GM12878 (cell line): Measurements from ENCODE around the gene TLE7. TPM values are rescaled to one million over a fixed set of nuclear protein-coding genes. Genes with fewer than 3 reads are reported as not detected.

Source experiments
- ATAC-seq: fragments of 200-7000 bp; cut with Tn5 transposase; 3 replicates; pipeline ENCODE4 v1.9.1; 2020; ENCODE audit warnings: mild to moderate bottlenecking, moderate library complexity
- BruUV-seq: library from RNA; stranded (reverse); fragments of 400-500 nt; replicated peaks from 2 replicates; lab custom pipeline; 2021; lab: Mats Ljungman, UMichigan
- CTCF ChIA-PET: fragments of 300-600 bp; sonication (Branson Sonifier 250); formaldehyde crosslinking; extraction: SDS; loops from one replicate; lab custom pipeline; 2021; ENCODE audit warnings: inconsistent platforms; lab: Yijun Ruan, JAX
- POLR2A ChIA-PET: fragments of 350-600 bp; formaldehyde crosslinking; extraction: SDS; loops from one replicate; lab custom pipeline; 2021; ENCODE audit warnings: inconsistent platforms; lab: Charles Lee
- RAD21 ChIA-PET: fragments of 300-600 bp; sonication (Branson Sonifier 250); formaldehyde crosslinking; loops from one replicate; lab custom pipeline; 2023; ENCODE audit warnings: antibody characterized with exemption; ENCODE audit not compliant: unreplicated experiment; lab: Charles Lee
- SMC1A ChIA-PET: fragments of 300-600 bp; sonication (Branson Sonifier 250); formaldehyde crosslinking; loops from one replicate; lab custom pipeline; 2023; ENCODE audit not compliant: unreplicated experiment, uncharacterized antibody; lab: Charles Lee
- DNase-seq: peaks from one replicate; pipeline ENCODE4 v3.0.0-alpha.2; 2011; ENCODE audit warnings: low read depth, low spot score
- FAIRE-seq: peaks from 3 replicates; lab custom pipeline; 2011; peaks lifted over from hg19 to GRCh38; lab: Jason Lieb, UNC
- H2AFZ ChIP-seq: 2 replicates; pipeline ENCODE4 v1.6.0; 2011; ENCODE audit warnings: low read depth, low read length, control low read depth; ENCODE audit not compliant: control insufficient read depth
- H3K27ac ChIP-seq: 2 replicates; pipeline ENCODE4 v1.5.1; 2011; ENCODE audit warnings: control low read depth; ENCODE audit not compliant: control insufficient read depth, insufficient read depth
- H3K27me3 ChIP-seq, 2 experiments: replicated peaks in 1 of 2; 2 replicates each; pipeline versions ENCODE4 v1.6.0 to v1.6.1; 2011; ENCODE audit warnings: low read length in 1 of 2; ENCODE audit not compliant: control insufficient read depth in 2 of 2, insufficient read depth in 2 of 2
- H3K36me3 ChIP-seq, 2 experiments: 2 replicates each; pipeline ENCODE4 v1.5.1; 2011; ENCODE audit warnings: low read length in 1 of 2; ENCODE audit not compliant: control insufficient read depth in 2 of 2, insufficient read depth in 2 of 2
- H3K4me1 ChIP-seq: 2 replicates; pipeline ENCODE4 v1.6.1; 2011; ENCODE audit warnings: mild to moderate bottlenecking, low read length, moderate library complexity, mixed read lengths; ENCODE audit not compliant: control insufficient read depth, insufficient read depth
- H3K4me2 ChIP-seq: 2 replicates; pipeline ENCODE4 v1.6.0; 2011; ENCODE audit warnings: control low read depth; ENCODE audit not compliant: control insufficient read depth, insufficient read depth
- H3K4me3 ChIP-seq: fragments of 200-600 bp; sonication (generic); 2 replicates; pipeline ENCODE4 v1.5.1; 2016
- H3K79me2 ChIP-seq: 2 replicates; pipeline ENCODE4 v1.6.0; 2011; ENCODE audit warnings: low read length; ENCODE audit not compliant: control insufficient read depth, insufficient read depth
- H3K9ac ChIP-seq: 2 replicates; pipeline ENCODE4 v1.8.0; 2011; ENCODE audit warnings: low read length, control low read depth, mixed read lengths; ENCODE audit not compliant: control insufficient read depth, insufficient read depth
- H3K9me3 ChIP-seq: replicated peaks from 3 replicates; pipeline ENCODE4 v1.5.1; 2011; ENCODE audit warnings: mild to moderate bottlenecking, low read length; ENCODE audit not compliant: control insufficient read depth, insufficient read depth
- H4K20me1 ChIP-seq: 2 replicates; pipeline ENCODE4 v1.6.0; 2011; ENCODE audit not compliant: control insufficient read depth, insufficient read depth
- CEBPB ChIP-seq, 2 experiments: fragments of 150-350 bp in 1 of 2; IDR thresholded peaks; 2 replicates each; pipeline ENCODE4 v1.6.1; 2012 to 2014; ENCODE audit warnings: low read depth in 2 of 2, low read length in 2 of 2, borderline replicate concordance in 1 of 2, inconsistent platforms in 1 of 2
- HDAC6 ChIP-seq: fragments of 200-600 bp; sonication (generic); IDR thresholded peaks from one replicate; pipeline ENCODE4 v1.8.0; 2017; ENCODE audit warnings: antibody characterized with exemption; ENCODE audit not compliant: unreplicated experiment
- MAX ChIP-seq: IDR thresholded peaks from 2 replicates; pipeline ENCODE4 v1.6.1; 2012; ENCODE audit warnings: low read depth, low read length, improper control_type of control experiment
- POLR2AphosphoS5 ChIP-seq: IDR thresholded peaks from 2 replicates; pipeline ENCODE4 v1.6.1; 2011; ENCODE audit warnings: mild to moderate bottlenecking, low read length, inconsistent platforms
- REST ChIP-seq: IDR thresholded peaks from 2 replicates; pipeline ENCODE4 v1.6.1; 2012; ENCODE audit warnings: mild to moderate bottlenecking, low read depth, low read length
- RFX5 ChIP-seq: IDR thresholded peaks from 2 replicates; pipeline ENCODE4 v1.6.1; 2011; ENCODE audit warnings: low read depth, low read length, improper control_type of control experiment
- SIX5 ChIP-seq: IDR thresholded peaks from 2 replicates; pipeline ENCODE4 v1.6.1; 2011; ENCODE audit warnings: mild to moderate bottlenecking, low read depth, low read length, moderate library complexity; ENCODE audit not compliant: severe bottlenecking
- SMAD5 ChIP-seq: IDR thresholded peaks from 2 replicates; pipeline ENCODE4 v1.6.1; 2016; ENCODE audit warnings: antibody characterized with exemption, low read depth
- SRF ChIP-seq, 2 experiments: IDR thresholded peaks; 2 replicates each; pipeline ENCODE4 v1.6.1; 2011; ENCODE audit warnings: low read depth in 2 of 2, low read length in 2 of 2, mild to moderate bottlenecking in 1 of 2, moderate library complexity in 1 of 2
- WRNIP1 ChIP-seq: IDR thresholded peaks from 2 replicates; pipeline ENCODE4 v1.6.1; 2011; ENCODE audit warnings: low read depth, low read length, improper control_type of control experiment, borderline replicate concordance
- ZBTB40 ChIP-seq: fragments of 450-650 bp; IDR thresholded peaks from 2 replicates; pipeline ENCODE4 v1.6.1; 2016; ENCODE audit warnings: mild to moderate bottlenecking, moderate library complexity, borderline replicate concordance
- WGBS: methylation state at CpG from one replicate; pipeline ENCODE4 v1.1.6; 2016; ENCODE audit warnings: low lambda C conversion rate; ENCODE audit not compliant: insufficient replicate concordance, insufficient coverage; ENCODE audit errors: missing lambda C conversion rate; 5-methylcytosine and 5-hydroxymethylcytosine counted together
- in situ Hi-C: fragments of 300-500 bp; cut with MboI; formaldehyde crosslinking; loops from 9 replicates; pipeline ENCODE4 v1.14.3; 2018; ENCODE audit warnings: mixed read lengths
- intact Hi-C: fragments of 100-400 bp; cut with micrococcal nuclease; formaldehyde crosslinking; loops from one replicate; pipeline ENCODE4 v1.14.2; 2022; ENCODE audit not compliant: unreplicated experiment
- polyA plus RNA-seq, 11 experiments: library from polyadenylated mRNA; depleted of rRNA in 4 of 11; unstranded in 6 of 11; stranded (reverse) in 5 of 11; fragments of >200 nt; fragmentation: Nextera tagmentation in 4 of 11; fragmentation: Illumina TruSeq in 1 of 11; extraction: Ambion mirVana in 4 of 11; extraction: Trizol in 1 of 11; gene quantifications; 1 replicate in 1 of 11; 2 replicates in 10 of 11; pipeline versions ENCODE4 v1.2.1 to v1.2.3, GENCODE V29; 2011 to 2016; ENCODE audit warnings: inconsistent platforms in 2 of 11, missing spikeins in 2 of 11, low read depth in 1 of 11
- total RNA-seq, 4 experiments: library from RNA; depleted of rRNA in 3 of 4; stranded (reverse); fragments of >200 nt in 3 of 4; fragmentation: Illumina TruSeq in 1 of 4; extraction: Trizol in 1 of 4; gene quantifications; 2 replicates each; pipeline versions ENCODE4 v1.2.1 to v1.2.3, GENCODE V29; 2013 to 2021

The TLE7 gene
- total and polyA plus RNA-seq, 10 of the 15 experiments (the other 5 are each of a cell fraction or from before 2014, with no cell fraction given): not detected

- FAIRE-seq: no peak
- no TSS peak for BruUV-seq
- no peaks in the 10 kb centered on the region for H3K36me3 ChIP-seq
- ChIA-PET POLR2A (no interaction called here), RAD21 (no interaction called here), SMC1A (interaction anchor here (5.0 to 6.9 kb wide), 2 partner anchors 91 to 202 kb away, joined by 42 to 75 read pairs; no protein-coding TSS in a partner anchor), CTCF (interaction anchor here (1.0 to 6.8 kb wide), 4 partner anchors 14 to 201 kb away, joined by 5 to 80 read pairs (median 8); no protein-coding TSS in a partner anchor)
- H3K9ac ChIP-seq: no peak overlapping the region
- no peak overlapping the region for H3K27ac ChIP-seq
- no peak overlapping the region for H3K4me3 ChIP-seq
- H3K79me2 ChIP-seq: no peaks in the 10 kb centered on the region
- no peaks in the 10 kb centered on the region for H3K4me1 ChIP-seq
- intact Hi-C loops: no loop called here
- 0% methylated on average over 3 of the region's 3 CpGs for WGBS
- no peak for ATAC-seq
- H3K9me3 ChIP-seq: no peaks in the 10 kb centered on the region; the same call in 2 of the 3 replicates
- H3K27me3 ChIP-seq: peaks cover 0 to 7% of the 10 kb centered on the region in 2 experiments; a peak in 2 of 4 replicates
- no peaks in the 10 kb centered on the region for H4K20me1 ChIP-seq
- DNase-seq: no peak
- H2AFZ ChIP-seq: no peak overlapping the region
- no peak overlapping the region for H3K4me2 ChIP-seq
- no peak for TF ChIP-seq RFX5
- TF ChIP-seq HDAC6: no peak
- TF ChIP-seq WRNIP1: no peak
- TF ChIP-seq MAX: no peak
- no peak for TF ChIP-seq ZBTB40
- TF ChIP-seq SRF (IDR thresholded peaks at IDR 0.05; ENCODE audit: low read depth in 2 of 2, low read length in 2 of 2): no peak
- TF ChIP-seq SIX5: no peak
- TF ChIP-seq REST: no peak
- no peak for TF ChIP-seq SMAD5
- TF ChIP-seq POLR2AphosphoS5: no peak
- no peak for TF ChIP-seq CEBPB (IDR thresholded peaks at IDR 0.05; ENCODE audit: borderline replicate concordance in 1 of 2, low read depth in 2 of 2, low read length in 2 of 2)
- in situ Hi-C loops: no loop called here
Observed at GRCh38 chr16:71408536-71408935, 33.3 kb downstream of the TLE7 start.
